PC-3 (cell line): ENCODE measurements around the gene MAN2C1. TPM values are rescaled to one million over a fixed set of nuclear protein-coding genes. Genes with fewer than 3 reads are reported as not detected.

ENCODE experiments used
- ATAC-seq: fragments of 200-7000 bp; cut with Tn5 transposase; 2 replicates; pipeline ENCODE4 v1.9.1; 2020; ENCODE audit warnings: mild to moderate bottlenecking, moderate library complexity
- BruUV-seq: library from RNA; stranded (reverse); fragments of 400-500 nt; replicated peaks from 2 replicates; lab custom pipeline; 2021; lab: Mats Ljungman, UMichigan
- CTCF ChIA-PET: fragments of 300-600 bp; sonication (Branson Sonifier 250); formaldehyde crosslinking; loops from one replicate; lab custom pipeline; 2022; ENCODE audit warnings: antibody characterized with exemption; lab: Charles Lee
- POLR2A ChIA-PET: fragments of 300-600 bp; sonication (Branson Sonifier 250); formaldehyde crosslinking; loops from one replicate; lab custom pipeline; 2022; ENCODE audit warnings: antibody characterized with exemption; ENCODE audit not compliant: unreplicated experiment; lab: Charles Lee
- DNase-seq: peaks from one replicate; pipeline ENCODE4 v3.0.0-alpha.2; 2015
- H2AFZ ChIP-seq: fragments of 300-600 bp; sonication (generic); 2 replicates; pipeline ENCODE4 v1.6.0; 2016; ENCODE audit warnings: antibody characterized with exemption, low read length
- H3F3A ChIP-seq: fragments of 300-600 bp; sonication (generic); one replicate; pipeline ENCODE4 v1.6.0; 2017; ENCODE audit warnings: antibody characterized with exemption, low read length, control low read depth, mild to moderate bottlenecking; ENCODE audit not compliant: unreplicated experiment
- H3K27ac ChIP-seq: fragments of 300-600 bp; sonication (generic); 2 replicates; pipeline ENCODE4 v1.5.1; 2016; ENCODE audit warnings: mild to moderate bottlenecking, low read length
- H3K27me3 ChIP-seq: fragments of 300-600 bp; sonication (generic); 2 replicates; pipeline ENCODE4 v1.6.1; 2016; ENCODE audit warnings: low read length, mixed read lengths
- H3K36me3 ChIP-seq: fragments of 300-600 bp; sonication (generic); 2 replicates; pipeline ENCODE4 v1.6.1; 2016; ENCODE audit warnings: low read depth, mixed run types, low read length, mixed read lengths
- H3K4me1 ChIP-seq: fragments of 300-600 bp; sonication (generic); 2 replicates; pipeline ENCODE4 v1.5.1; 2016; ENCODE audit warnings: low read length; ENCODE audit not compliant: insufficient read depth
- H3K4me2 ChIP-seq: fragments of 300-600 bp; sonication (generic); 2 replicates; pipeline ENCODE4 v1.6.0; 2016; ENCODE audit warnings: low read length
- H3K4me3 ChIP-seq: fragments of 300-600 bp; sonication (generic); 2 replicates; pipeline ENCODE4 v1.5.1; 2016; ENCODE audit warnings: mild to moderate bottlenecking, low read length, mixed read lengths
- H3K79me2 ChIP-seq: fragments of 300-600 bp; sonication (generic); 2 replicates; pipeline ENCODE4 v1.6.1; 2017; ENCODE audit warnings: low read length, mixed read lengths
- H3K9ac ChIP-seq: fragments of 300-600 bp; sonication (generic); 2 replicates; pipeline ENCODE4 v1.6.0; 2016; ENCODE audit warnings: mild to moderate bottlenecking, low read length
- H3K9me2 ChIP-seq: fragments of 300-600 bp; sonication (generic); replicated peaks from 2 replicates; pipeline ENCODE4 v1.6.1; 2016; ENCODE audit warnings: mixed run types, low read length, mixed read lengths
- H3K9me3 ChIP-seq: fragments of 300-600 bp; sonication (generic); 2 replicates; pipeline ENCODE4 v1.6.1; 2016; ENCODE audit warnings: low read length, mixed read lengths
- H4K20me1 ChIP-seq: fragments of 300-600 bp; sonication (generic); 2 replicates; pipeline ENCODE4 v1.6.1; 2016; ENCODE audit warnings: low read length, mixed read lengths
- EZH2 ChIP-seq: fragments of 300-600 bp; sonication (generic); IDR thresholded peaks from one replicate; pipeline ENCODE4 v1.6.1; 2017; ENCODE audit warnings: antibody characterized with exemption, mild to moderate bottlenecking, low read length; ENCODE audit not compliant: unreplicated experiment
- EZH2phosphoT487 ChIP-seq: fragments of 300-600 bp; sonication (generic); IDR thresholded peaks from 2 replicates; pipeline ENCODE4 v1.6.1; 2018; ENCODE audit warnings: mild to moderate bottlenecking, antibody characterized with exemption, low read length, borderline replicate concordance
- intact Hi-C: fragments of 100-400 bp; cut with micrococcal nuclease; formaldehyde crosslinking; loops from 2 replicates; pipeline ENCODE4 v1.9.0; 2023
- total RNA-seq: library from RNA; depleted of rRNA; stranded (reverse); fragments of >200 nt; gene quantifications from 2 replicates; pipeline ENCODE4 v1.2.3, GENCODE V29; 2014
- TF ChIP-seq, protein P1 (sequence below): fragments of 300-600 bp; sonication (generic); conservative IDR thresholded peaks from 2 replicates; pipeline ENCODE4 v1.5.1; 2017; ENCODE audit warnings: antibody characterized with exemption, low read depth, mild to moderate bottlenecking, low read length

MAN2C1 gene
- total RNA-seq, 1 experiment from 2014 or later: 126 TPM

GRCh38 chr15:75361361-75361988 lies 6.9 kb downstream of the MAN2C1 start:
- no peak overlapping the region for H3K4me2 ChIP-seq
- POLR2A ChIA-PET: interaction anchor here (0.5 kb wide), 1 partner anchor 30 kb away, joined by 12 read pairs; no protein-coding TSS in a partner anchor
- no TSS peak for BruUV-seq
- H3K79me2 ChIP-seq: 0 out of 2 replicates have a peak, but pooled peaks cover under 1% of the 10 kb centered on the region
- CTCF ChIA-PET: no interaction called here
- no peaks in the 10 kb centered on the region for H4K20me1 ChIP-seq
- H3F3A ChIP-seq: no peaks in the 10 kb centered on the region
- no peak for ATAC-seq
- H3K4me1 ChIP-seq: no peaks in the 10 kb centered on the region
- H3K27me3 ChIP-seq: no peaks in the 10 kb centered on the region
- H2AFZ ChIP-seq: no peak overlapping the region
- H3K9ac ChIP-seq: no peak overlapping the region
- no peaks in the 10 kb centered on the region for H3K9me2 ChIP-seq
- H3K27ac ChIP-seq: no peak overlapping the region
- no peak overlapping the region for H3K4me3 ChIP-seq
- no peaks in the 10 kb centered on the region for H3K9me3 ChIP-seq
- no peak for DNase-seq
- H3K36me3 ChIP-seq: peaks cover 13% of the 10 kb centered on the region
- no peak for TF ChIP-seq EZH2phosphoT487
- TF ChIP-seq, protein P1, sequence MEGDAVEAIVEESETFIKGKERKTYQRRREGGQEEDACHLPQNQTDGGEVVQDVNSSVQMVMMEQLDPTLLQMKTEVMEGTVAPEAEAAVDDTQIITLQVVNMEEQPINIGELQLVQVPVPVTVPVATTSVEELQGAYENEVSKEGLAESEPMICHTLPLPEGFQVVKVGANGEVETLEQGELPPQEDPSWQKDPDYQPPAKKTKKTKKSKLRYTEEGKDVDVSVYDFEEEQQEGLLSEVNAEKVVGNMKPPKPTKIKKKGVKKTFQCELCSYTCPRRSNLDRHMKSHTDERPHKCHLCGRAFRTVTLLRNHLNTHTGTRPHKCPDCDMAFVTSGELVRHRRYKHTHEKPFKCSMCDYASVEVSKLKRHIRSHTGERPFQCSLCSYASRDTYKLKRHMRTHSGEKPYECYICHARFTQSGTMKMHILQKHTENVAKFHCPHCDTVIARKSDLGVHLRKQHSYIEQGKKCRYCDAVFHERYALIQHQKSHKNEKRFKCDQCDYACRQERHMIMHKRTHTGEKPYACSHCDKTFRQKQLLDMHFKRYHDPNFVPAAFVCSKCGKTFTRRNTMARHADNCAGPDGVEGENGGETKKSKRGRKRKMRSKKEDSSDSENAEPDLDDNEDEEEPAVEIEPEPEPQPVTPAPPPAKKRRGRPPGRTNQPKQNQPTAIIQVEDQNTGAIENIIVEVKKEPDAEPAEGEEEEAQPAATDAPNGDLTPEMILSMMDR: no peak
- TF ChIP-seq EZH2: no peak
- intact Hi-C loops: loop anchor here (10.0 kb wide), 1 partner anchor 283 kb away; the partner anchor contains the start of genes IMP3 and SNX33

DNA sequence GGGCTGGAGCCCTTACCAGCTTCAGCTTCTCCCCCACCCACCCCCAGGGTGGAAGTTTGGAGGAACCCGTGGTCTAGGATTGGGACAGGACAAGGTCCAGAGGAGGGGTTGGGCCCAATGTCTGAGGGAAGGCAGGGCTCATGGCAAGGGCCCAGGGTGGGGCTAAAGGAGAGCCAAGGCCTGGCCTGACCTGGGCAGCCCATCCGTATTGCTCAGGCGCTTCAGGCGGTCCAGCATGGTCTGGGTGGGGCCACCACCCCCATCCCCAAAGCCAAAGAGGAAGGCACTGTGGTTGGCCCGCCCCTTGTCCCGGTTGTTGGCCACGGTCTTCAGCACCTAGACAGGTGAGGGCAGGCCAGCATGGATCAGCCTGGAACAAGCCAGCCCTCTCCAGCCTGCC lies 7.6 kb downstream of the MAN2C1 start:
- no peaks in the 10 kb centered on the region for H3K4me1 ChIP-seq
- CTCF ChIA-PET: no interaction called here
- POLR2A ChIA-PET: no interaction called here
- H4K20me1 ChIP-seq: no peaks in the 10 kb centered on the region
- no peak overlapping the region for H2AFZ ChIP-seq
- no TSS peak for BruUV-seq
- TF ChIP-seq, protein P1: no peak
- TF ChIP-seq EZH2phosphoT487 (no peak), EZH2 (no peak)
- H3K27me3 ChIP-seq: no peaks in the 10 kb centered on the region
- intact Hi-C loops: loop anchor here (10.0 kb wide), 1 partner anchor 284 kb away; the partner anchor contains the start of genes IMP3 and SNX33
- H3K27ac ChIP-seq: no peak overlapping the region
- ATAC-seq: no peak
- no peaks in the 10 kb centered on the region for H3F3A ChIP-seq
- H3K79me2 ChIP-seq: no peaks in the 10 kb centered on the region
- H3K9me3 ChIP-seq: no peaks in the 10 kb centered on the region
- H3K4me3 ChIP-seq: no peak overlapping the region
- peaks cover 11% of the 10 kb centered on the region for H3K36me3 ChIP-seq
- no peak for DNase-seq
- H3K9ac ChIP-seq: no peak overlapping the region
- no peaks in the 10 kb centered on the region for H3K9me2 ChIP-seq
- no peak overlapping the region for H3K4me2 ChIP-seq

DNA sequence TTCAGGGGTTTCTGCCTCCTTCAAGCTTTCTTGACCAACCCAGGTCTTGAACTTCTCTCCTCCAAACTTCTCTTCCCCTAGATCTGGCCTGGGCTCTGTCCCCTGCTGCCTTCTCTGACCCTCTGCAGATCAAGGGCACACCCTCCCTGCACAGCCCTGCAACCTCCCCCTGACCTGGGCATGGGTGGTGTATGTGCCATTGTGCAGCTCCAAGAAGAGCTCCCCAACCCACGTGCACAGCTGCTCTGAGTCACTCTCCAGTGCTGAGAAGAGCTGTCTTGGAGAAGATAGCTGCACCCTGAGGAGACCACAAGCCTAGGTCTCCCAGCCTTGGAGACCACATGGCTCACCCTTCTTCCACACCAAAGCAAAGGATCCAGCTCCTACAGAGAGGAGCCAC lies 8.0 kb downstream of the MAN2C1 start:
- no peak for TF ChIP-seq EZH2phosphoT487
- TF ChIP-seq, protein P1: no peak
- no peak for TF ChIP-seq EZH2
- ATAC-seq: no peak
- no peaks in the 10 kb centered on the region for H3K9me2 ChIP-seq
- H3K79me2 ChIP-seq: no peaks in the 10 kb centered on the region
- no peak for DNase-seq
- no peak overlapping the region for H3K9ac ChIP-seq
- no peak overlapping the region for H3K4me3 ChIP-seq
- no peak overlapping the region for H2AFZ ChIP-seq
- no peak overlapping the region for H3K27ac ChIP-seq
- no peaks in the 10 kb centered on the region for H3K27me3 ChIP-seq
- BruUV-seq: no TSS peak
- H3K4me2 ChIP-seq: no peak overlapping the region
- H3F3A ChIP-seq: no peaks in the 10 kb centered on the region
- H3K4me1 ChIP-seq: no peaks in the 10 kb centered on the region
- ChIA-PET POLR2A (no interaction called here), CTCF (no interaction called here)
- intact Hi-C loops: loop anchor here (10.0 kb wide), 1 partner anchor 284 kb away; the partner anchor contains the start of genes IMP3 and SNX33
- peaks cover 11% of the 10 kb centered on the region for H3K36me3 ChIP-seq
- no peaks in the 10 kb centered on the region for H3K9me3 ChIP-seq
- H4K20me1 ChIP-seq: no peaks in the 10 kb centered on the region
